Measurements from ENCODE around the gene ETDC. TPM values are rescaled to one million over a fixed set of nuclear protein-coding genes. Genes with fewer than 3 reads are reported as not detected.

Gene ETDC
- total and polyA plus RNA-seq, 2 of the 4 experiments (the other 2 are of a cell fraction) = not detected

- H2AFZ ChIP-seq (replicated peaks; ENCODE audit: low read length, poor library complexity) = no peak overlapping the region
- no peak overlapping the region for H3K4ac ChIP-seq (ENCODE audit: low read depth, low read length)
- H4K8ac ChIP-seq (ENCODE audit: low read depth in 2 of 2, low read length in 2 of 2) = no peak overlapping the region
- H2BK15ac ChIP-seq (ENCODE audit: low read depth, low read length) = no peak overlapping the region
- BruUV-seq (replicated peaks) = no TSS peak
- no peaks in the 10 kb centered on the region for H3K9me1 ChIP-seq (ENCODE audit: insufficient read depth, low read length)
- intact Hi-C loops (cut with micrococcal nuclease) = no loop called here
- no peak overlapping the region for H3K56ac ChIP-seq (ENCODE audit: extremely low read depth, insufficient read depth, low read length)
- no peaks in the 10 kb centered on the region for H3K9me3 ChIP-seq (ENCODE audit: control insufficient read depth, insufficient read depth, low read length)
- no peak overlapping the region for H3K4me2 ChIP-seq (ENCODE audit: low read depth, low read length)
- H2BK20ac ChIP-seq (ENCODE audit: low read depth, low read length) = no peak overlapping the region
- no peak overlapping the region for H4K5ac ChIP-seq (ENCODE audit: low read depth, low read length)
- CTCF ChIA-PET = no interaction called here
- 0 out of 2 replicates have a peak, but pooled peaks cover 3% of the 10 kb centered on the region for H4K20me1 ChIP-seq (ENCODE audit: insufficient read depth, low read length)
- no peak overlapping the region for H3K23ac ChIP-seq (ENCODE audit: low read depth, low read length)
- H2AK9ac ChIP-seq (replicated peaks; ENCODE audit: low read depth, low read length, poor library complexity) = no peak overlapping the region
- H2BK5ac ChIP-seq (ENCODE audit: low read depth, low read length, poor library complexity, severe bottlenecking) = no peak overlapping the region
- H3K9ac ChIP-seq (ENCODE audit: low read depth, low read length) = no peak overlapping the region
- H3K14ac ChIP-seq (replicated peaks; ENCODE audit: low read depth, low read length) = no peak overlapping the region
- in situ Hi-C loops (cut with MboI; ENCODE audit: low sequenced_read_pairs) = no loop called here
- POLR2A ChIA-PET (ENCODE audit: unreplicated experiment) = no interaction called here
- H3K4me1 ChIP-seq (ENCODE audit: control insufficient read depth, insufficient read depth, low read length) = no peaks in the 10 kb centered on the region
- peaks cover 3% of the 10 kb centered on the region; the same call in 1 of the 2 replicates for H3K36me3 ChIP-seq (ENCODE audit: control insufficient read depth, insufficient read depth, low read length)
- H3K4me3 ChIP-seq (ENCODE audit: insufficient read depth, low read depth, low read length) = no peak overlapping the region
- H3K27ac ChIP-seq (ENCODE audit: insufficient read depth, low read length) = no peak overlapping the region
- no peak overlapping the region for H4K91ac ChIP-seq (ENCODE audit: insufficient read depth, low read depth, low read length)
- TF ChIP-seq POLR2A (IDR thresholded peaks at IDR 0.05; ENCODE audit: low read depth, low read length) (no peak), MXI1 (IDR thresholded peaks at IDR 0.05; ENCODE audit: borderline replicate concordance, low read depth, low read length) (no peak), MAFK (IDR thresholded peaks at IDR 0.05; ENCODE audit: low read depth, low read length) (no peak), BHLHE40 (IDR thresholded peaks at IDR 0.05; ENCODE audit: low read depth, low read length) (no peak), CHD1 (IDR thresholded peaks at IDR 0.05; ENCODE audit: low read depth, low read length) (no peak), RFX5 (IDR thresholded peaks at IDR 0.05; ENCODE audit: low read depth, low read length) (no peak), SMC3 (IDR thresholded peaks at IDR 0.05; ENCODE audit: low read depth, low read length) (no peak), RAD21 (IDR thresholded peaks at IDR 0.05; ENCODE audit: low read length) (no peak)
- H3K27me3 ChIP-seq (ENCODE audit: control insufficient read depth, insufficient read depth, low read length) = no peaks in the 10 kb centered on the region
- ATAC-seq (ENCODE audit: low read depth) (no peak), DNase-seq (no peak)
- H3K79me1 ChIP-seq (ENCODE audit: low read depth in 1 of 2, low read length in 2 of 2) = peaks cover 8 to 18% of the 10 kb centered on the region in 2 experiments; a peak in 2 of 4 replicates
- dilution Hi-C loops (cut with HindIII; ENCODE audit: low sequenced_read_pairs, unreplicated experiment) = no loop called here
- H2BK120ac ChIP-seq (ENCODE audit: low read depth, low read length) = no peak overlapping the region
- no peak overlapping the region for H3K18ac ChIP-seq (ENCODE audit: low read depth, low read length)
- H2AK5ac ChIP-seq (ENCODE audit: low read depth, low read length) = no peak overlapping the region
These were observed 38.2 kb downstream of the ETDC start for GRCh38 chrX:135347381-135348016.
